Esophagus squamous epithelium (tissue), 4 donors: ENCODE results near the gene MAZ.

Source experiments
- POLR2A ChIP-seq, 4 donors: fragments of 450-650 bp; IDR thresholded peaks; one replicate each; pipeline ENCODE4 v1.6.1; 2017; ENCODE audit warnings: antibody characterized with exemption in 4 of 4, mild to moderate bottlenecking in 4 of 4, moderate library complexity in 3 of 4
- TF ChIP-seq, protein P1 (sequence below), 6 experiments: fragments of 450-650 bp in 4 of 6; fragments of 200-600 bp in 2 of 6; sonication (generic) in 2 of 6; IDR thresholded peaks; one replicate each; pipeline ENCODE4 v1.5.1; 2016 to 2019; ENCODE audit warnings: antibody characterized with exemption in 6 of 6, mild to moderate bottlenecking in 4 of 6, moderate library complexity in 4 of 6

DNA sequence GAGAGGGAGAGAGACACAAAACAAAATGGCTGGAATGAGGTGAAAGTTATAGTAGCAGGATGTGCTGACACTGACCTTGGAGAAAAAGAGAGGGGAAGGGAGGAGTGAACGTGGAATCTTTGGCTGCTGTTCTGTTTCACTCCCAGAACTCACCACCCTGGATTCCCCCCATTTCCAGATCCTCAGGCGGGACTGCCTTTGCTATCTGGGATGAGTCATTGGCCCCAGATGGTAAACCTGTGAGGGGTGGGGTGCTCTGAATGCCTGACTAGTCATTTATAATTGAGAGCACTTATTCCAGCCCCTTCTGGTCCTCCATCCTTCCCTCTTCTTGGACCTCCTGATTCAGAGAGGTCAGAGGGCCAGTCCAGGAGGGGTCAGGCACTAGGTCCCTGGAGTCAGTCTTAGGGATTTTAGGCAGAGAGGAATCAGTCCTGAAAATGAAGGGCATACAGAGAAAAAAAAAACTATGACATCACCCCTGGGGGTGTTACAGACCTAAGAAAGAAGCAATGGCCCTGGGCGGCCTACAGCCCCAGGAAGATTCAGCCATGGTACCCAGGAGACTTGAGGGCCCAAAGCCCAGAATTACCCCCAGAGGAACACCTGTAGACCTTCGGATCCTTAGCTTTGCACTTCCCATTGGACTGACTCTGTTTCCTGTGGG lies 30.5 kb upstream of the MAZ start:
- no peak for TF ChIP-seq POLR2A (IDR thresholded peaks at IDR 0.05)
- TF ChIP-seq, protein P1, sequence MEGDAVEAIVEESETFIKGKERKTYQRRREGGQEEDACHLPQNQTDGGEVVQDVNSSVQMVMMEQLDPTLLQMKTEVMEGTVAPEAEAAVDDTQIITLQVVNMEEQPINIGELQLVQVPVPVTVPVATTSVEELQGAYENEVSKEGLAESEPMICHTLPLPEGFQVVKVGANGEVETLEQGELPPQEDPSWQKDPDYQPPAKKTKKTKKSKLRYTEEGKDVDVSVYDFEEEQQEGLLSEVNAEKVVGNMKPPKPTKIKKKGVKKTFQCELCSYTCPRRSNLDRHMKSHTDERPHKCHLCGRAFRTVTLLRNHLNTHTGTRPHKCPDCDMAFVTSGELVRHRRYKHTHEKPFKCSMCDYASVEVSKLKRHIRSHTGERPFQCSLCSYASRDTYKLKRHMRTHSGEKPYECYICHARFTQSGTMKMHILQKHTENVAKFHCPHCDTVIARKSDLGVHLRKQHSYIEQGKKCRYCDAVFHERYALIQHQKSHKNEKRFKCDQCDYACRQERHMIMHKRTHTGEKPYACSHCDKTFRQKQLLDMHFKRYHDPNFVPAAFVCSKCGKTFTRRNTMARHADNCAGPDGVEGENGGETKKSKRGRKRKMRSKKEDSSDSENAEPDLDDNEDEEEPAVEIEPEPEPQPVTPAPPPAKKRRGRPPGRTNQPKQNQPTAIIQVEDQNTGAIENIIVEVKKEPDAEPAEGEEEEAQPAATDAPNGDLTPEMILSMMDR (IDR thresholded peaks at IDR 0.05): no peak
